Measurements from ENCODE around the gene ARHGAP26.
A peak's percentile ranks its signal among the peaks of the same experiment; 100 is the strongest.

ARHGAP26 gene

DNA sequence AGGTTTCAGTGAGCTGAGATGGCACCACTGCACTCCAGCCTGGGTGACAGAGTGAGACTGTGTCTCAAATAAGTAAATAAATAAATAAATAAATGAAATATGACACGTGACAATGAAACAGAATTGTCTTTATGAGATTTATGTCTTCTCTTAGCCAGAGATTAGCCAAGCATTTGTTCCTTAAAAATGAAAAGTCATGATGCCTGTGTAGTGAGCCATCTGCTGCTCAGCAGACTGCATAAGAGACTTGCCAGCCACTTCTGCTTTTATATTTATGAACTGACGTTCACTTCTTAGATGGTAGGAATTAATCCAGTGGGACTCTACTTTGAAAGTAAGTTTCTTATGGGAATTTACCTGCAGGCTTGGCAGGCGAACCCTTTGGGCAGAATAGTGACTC is 405.9 kb downstream of the ARHGAP26 start:
- DNase-seq = peak; percentile 73

DNA sequence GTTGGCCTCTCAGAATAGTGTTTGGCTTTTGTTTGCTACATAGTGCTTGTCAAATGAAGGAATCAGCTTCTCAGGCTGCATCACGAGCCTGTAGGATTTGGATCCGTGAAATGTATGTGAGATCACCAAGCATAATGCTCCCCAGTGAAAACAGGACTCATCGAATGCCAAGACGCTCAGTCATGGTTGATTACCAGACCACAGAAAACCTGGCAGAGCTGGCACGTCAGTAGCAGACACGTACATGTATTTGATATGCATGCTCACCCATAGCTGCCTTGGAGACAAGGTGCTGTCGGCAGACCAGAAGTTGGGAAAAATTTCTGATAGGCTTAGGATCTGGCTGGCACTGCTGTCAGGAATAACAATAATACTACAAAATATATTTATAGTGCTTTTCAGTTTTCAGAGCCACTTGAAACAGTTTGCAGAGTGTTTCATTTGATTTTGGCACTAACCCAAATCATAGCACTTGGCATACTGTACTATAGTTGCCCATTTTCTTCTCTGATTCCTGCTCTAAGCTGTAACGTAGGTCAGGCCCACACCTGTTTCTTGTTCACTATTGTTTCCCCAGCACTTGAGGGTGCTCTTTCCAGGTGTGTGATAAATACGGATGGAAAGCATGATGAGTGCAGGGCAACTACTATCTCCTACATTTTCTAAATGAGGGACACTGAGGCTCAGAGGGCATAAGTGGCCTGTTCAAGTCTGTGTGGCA is 407.2 kb downstream of the ARHGAP26 start:
- DNase-seq = no peak

DNA sequence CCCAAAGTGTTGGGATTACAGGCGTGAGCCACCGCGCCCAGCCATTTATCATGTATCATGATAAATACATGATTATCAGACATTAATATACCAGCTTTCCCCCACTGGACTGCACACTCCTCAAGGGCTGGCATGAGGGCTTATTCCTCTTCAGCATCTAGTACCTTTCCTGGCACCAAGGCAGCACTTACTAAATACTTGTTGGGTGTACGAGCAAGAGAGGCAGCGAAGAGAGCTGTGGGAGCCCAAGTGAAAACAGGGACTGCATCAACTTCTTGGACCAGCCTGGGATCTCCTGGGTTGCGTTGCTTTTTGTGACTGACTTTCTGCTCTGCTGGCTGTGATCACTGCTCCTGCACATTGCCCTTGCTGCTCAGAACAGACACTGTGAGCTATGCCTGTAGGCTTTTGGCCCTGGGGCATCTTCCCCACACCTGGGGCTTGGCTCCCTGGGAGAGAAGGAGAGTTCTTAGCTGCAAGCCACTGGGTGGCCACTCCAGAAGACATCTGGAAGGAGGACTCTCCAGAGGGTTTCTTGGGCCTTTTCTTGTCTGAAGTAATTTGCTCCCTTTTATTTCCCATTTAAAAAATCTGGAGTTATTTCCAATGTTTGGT is 409.1 kb downstream of the ARHGAP26 start:
- DNase-seq = no peak

DNA sequence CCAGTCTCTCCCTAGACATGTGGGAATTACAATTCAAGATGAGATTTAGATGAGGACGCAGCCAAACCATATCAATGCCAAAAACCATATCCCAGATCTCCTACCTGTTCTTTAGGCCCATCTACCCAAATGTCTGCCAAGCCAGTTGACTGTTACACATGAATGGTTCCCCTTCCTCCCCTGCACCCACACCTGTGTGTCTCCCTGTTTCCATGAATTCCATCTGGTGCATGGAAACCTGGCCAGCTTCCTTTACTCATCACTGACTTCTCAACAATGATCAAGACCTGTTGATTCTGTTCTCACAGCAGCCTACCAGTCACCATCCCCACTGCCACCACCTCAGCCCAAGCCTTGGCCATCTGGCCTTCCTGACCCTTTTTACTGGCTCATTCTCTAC is 410.6 kb downstream of the ARHGAP26 start:
- no peak for DNase-seq

DNA sequence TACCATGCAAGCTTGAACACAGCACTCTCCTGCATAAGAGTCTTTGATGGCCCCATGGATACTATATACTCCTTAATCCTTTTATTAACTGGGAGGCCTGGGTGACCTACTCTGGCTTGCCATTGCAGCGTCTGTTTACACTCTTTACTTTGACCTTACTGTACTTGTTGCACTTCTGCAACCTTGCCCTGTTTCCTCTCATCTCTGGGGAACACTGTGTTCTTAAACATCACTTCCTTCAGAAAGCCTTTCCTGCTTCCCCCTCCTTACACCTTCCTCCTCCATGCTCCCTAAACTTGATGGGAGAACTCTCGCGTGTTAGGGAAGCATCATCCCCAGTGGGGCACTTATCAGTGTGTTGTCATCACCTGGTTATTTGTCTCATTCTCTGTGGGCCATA is 411.0 kb downstream of the ARHGAP26 start:
- DNase-seq = no peak

DNA sequence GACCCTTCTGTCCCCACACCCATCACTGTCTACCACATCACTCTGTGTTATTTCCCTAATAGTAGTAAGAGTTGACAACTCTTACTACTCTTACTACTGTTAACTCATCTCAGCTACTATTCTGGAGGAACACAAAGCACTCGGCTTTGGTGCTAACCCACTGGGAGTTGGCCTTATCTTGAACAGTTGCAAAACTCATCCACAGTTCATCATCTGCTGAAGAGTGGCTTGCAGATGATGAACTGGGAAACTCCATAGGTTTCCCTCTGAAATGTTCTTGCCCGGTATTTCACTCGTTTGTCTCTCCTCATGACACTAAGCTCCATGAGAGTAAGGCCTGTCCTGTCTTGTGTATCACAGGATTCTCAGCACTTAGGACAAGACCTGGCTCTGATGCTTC is 411.9 kb downstream of the ARHGAP26 start:
- DNase-seq = no peak

DNA sequence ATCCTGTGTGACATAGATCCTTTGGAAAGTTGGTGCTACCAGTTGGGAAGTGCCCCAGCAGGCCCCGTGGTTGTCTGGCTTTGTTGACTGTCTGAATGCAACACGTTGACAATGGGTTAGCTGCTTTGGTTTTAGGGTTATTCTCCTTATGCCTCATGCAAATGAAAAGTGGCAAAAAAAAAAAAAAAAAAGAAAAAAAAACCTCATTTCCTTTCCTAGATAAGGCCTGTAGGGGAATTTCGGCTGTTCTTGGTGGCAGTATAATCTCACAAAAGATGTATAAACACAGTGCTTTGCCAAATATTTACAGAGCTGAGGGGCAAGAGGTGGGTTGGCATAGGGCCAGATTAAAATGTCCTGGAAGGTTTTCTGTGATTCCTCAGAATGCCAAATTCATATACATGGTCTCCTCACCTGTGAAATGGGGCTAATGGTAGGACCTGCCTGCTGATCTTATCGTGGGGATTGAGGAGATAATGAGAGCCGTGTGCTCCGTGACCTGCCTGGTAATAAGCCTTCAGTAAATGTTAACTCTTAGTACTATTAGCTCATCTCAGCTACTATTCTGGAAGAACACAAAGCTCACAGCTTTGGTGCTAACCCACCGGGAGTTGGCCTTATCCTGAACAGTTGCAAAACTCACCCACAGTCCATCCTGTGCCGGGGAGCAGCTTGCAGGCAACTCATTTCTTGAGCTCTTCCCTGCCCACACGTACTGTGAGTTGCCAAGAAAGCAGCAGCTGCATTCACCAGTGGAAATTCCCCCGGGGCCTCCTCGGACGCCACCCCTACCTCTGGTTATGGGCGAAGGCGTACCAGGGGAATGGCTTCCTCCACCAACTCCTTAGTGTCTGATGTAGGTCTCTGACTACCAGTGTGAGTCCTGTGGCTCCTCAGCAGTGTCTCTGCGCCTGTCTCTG is 413.0 kb downstream of the ARHGAP26 start:
- DNase-seq = peak; percentile 61

DNA sequence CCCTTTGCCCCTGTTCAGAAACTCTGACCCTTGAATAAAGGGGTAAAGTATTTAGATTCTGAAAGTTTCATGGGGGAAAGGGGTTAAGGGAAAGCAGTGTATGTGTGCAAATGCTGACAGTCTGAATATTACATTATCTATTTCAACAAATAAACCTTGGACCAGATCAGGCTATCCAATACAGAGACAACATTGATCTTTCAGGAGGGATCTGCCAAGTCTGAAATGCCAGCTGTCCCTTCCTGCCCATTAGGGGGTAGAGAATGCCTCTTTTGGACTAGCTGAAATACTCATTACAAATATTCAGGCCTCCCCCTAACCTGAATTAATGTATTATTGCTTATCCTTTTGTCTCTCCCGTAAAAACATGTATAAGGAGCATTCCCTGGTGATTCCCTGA is 413.8 kb downstream of the ARHGAP26 start:
- DNase-seq = no peak

DNA sequence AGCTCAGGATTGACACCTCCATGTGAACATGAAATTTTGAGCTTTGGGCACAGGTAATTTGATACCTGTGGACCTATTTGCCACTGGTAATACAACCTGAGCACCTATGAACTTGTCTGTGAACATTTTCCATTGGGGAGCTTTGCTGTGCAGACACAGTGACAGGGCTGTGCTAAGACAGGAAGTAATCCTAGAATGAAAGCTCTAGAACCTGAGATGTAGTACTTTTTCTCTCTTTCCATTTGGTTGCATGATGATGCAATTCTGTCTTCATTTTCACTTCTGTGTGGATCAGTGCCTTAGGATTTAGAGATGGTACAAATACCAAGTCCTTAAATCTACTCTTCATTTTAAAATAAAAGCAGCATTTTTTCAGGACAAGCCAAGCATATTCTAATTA is 416.4 kb downstream of the ARHGAP26 start:
- peak; percentile 57 for DNase-seq

DNA sequence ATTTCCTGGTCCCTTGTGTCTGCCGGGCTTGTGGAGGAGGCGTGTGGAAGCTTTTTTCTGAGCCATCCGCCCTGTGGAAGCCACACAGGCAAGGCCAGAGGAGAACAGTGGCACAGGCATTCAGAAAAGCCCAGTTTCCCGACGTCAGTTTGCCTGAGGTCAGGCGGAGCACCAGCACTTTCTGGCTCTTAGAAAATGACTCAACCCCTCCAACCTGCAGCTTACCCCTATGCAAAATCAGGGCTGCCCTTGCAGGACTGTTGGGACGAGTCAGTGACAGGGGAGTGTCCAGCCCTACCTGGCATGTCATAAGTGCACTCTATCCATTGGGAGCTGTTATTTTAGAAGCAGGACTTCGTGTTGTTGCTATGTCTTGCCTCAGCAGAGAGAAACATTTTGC is 417.3 kb downstream of the ARHGAP26 start:
- DNase-seq = no peak

DNA sequence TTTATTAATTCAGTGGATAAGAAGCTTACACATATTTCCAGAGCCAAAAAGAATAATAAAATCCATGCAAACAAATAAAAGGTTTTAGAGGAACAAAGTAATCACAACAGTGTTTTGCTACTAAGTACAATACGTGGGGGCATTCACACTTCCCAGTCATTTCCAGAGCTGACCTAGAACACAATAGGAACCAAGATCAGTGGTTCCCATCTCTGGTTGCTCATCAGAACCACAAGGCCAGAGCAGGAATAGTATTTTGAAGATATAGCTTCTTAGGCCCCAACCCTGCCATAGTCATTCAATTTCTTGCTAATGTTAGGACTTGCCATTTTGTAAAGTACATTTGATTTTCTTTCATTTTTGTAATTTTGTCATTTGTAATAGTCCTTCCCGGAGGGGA is 417.9 kb downstream of the ARHGAP26 start:
- no peak for DNase-seq

DNA sequence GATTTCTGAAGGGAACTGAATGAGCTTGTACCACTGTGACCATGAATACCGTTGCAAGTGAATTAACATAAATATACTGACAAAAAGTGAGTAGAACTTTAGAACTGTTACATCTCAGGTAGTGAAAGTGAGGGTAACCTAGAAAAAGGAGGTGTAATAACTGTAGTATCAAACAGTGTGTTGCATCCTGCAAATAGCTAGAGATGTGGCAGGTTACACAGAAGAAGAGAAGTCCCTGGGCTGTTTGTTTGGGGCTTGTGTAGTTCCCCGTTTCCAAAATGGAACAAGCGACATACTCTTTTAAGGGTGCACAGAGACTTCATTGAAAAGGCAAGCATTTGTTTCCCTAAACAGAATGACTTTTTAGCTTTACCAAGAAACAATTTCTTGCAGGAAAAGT is 418.5 kb downstream of the ARHGAP26 start:
- no peak for DNase-seq

DNA sequence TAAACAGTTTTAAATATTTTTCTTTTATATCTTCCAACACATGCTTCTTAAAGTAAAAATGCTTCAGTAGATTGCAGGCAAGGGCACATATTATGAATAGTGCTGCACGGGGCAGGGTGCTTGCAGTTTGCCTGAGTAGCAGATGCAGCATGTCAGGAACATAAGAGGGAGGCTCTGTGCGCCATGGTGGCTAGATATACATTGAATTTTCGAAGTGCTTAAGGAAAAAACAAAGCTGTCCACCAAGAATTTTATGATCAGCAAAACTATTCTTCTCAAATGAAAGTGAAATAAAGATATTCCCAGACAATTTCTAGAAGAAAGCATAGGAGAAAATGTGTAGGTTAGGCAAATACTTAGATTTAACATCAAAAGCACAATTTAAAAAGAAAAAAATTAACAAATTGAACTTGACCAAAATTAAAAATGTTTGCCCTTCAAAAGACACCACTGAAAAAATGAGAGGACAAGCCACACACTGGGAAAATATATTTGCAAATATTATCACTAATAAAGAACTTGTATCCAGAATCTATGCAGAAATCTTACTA is 420.2 kb downstream of the ARHGAP26 start:
- DNase-seq = no peak

DNA sequence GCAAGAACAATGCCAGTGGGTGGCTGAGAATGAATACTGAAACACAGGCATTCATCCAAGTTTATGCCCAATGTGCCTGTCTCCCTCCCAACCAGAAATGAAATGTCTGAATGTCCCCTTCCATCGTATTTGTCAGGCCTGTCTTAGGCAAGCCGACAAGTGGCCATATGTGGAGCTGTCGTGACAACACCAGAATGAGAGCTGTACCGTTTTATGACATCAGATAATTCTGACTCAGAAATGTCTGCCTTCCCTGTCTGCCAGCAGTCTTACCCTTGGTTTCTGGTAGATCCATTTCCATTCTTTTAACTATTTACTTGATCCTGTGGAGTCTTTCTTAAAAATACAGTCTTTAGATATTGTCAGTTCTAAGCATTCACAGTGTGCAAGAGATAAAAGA is 421.5 kb downstream of the ARHGAP26 start:
- no peak for DNase-seq

DNA sequence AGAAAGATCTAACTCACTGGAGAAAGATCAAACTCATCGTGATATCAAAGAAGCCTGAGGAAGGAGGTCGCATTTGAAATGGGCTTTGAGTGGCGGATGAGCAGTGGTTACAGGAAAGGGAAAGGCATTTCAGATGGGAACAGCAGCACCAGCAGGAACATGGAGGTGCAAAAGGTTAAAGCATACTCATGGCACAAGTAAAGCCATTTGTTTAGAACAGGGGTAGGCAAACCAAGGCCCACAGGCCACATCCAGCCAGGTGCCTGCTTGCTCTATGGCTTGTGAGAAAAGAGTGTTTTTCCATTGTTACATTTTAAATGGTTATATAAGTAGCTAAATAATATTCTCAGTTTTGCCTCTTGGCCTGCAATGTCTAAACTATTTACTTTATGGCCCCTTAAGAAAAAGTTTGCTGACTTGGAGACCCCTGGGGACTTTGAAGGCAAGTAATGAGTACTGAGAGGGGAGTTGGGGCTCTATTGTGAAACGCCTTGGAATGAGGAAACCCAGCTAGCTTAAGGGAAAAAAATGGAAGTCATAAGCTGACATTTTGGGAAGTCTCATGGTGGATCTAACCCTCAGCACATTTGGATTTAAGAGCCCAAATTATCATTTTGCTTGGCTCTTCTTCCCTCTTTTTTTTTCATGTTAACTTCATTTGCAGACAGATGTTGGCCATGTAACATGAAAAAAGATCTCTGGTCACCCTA is 422.2 kb downstream of the ARHGAP26 start:
- DNase-seq = no peak

DNA sequence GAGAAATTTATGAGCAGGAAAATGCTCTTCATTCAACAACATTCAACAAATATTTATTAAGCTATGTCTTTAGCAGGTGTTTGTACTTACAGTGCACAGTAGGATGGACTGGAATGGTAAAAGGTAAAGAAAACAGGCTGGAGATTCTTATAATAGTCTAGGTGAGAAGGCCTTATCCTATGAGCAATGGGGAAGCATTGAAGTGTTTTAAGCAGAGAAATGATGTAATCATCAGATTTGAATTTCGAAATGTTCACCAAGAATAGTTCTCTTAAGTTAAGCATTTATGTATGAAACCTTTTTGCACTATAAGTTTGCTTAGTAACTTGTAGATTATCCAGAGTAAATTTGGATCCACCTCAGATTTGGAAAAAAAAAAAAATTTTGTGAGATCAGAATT is 424.0 kb downstream of the ARHGAP26 start:
- no peak for DNase-seq

DNA sequence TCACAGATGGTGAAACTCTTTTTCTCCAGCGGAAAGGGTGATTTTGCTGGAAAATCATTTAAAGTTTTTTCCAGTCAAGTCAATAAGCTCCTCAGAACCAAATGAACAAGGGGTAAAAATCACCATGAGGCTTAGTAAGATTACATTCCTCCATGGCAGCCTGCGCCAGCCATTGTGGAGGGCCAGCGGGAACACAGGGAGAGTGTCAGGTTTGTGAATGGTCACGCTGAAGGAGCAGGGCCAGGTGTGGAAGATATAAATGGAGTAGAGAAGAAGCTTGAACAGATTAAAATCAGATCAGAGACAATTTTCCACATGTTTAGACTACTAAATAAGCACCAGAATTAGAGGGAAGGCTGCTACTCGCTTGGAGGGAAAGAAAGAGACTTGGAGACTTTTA is 424.5 kb downstream of the ARHGAP26 start:
- DNase-seq = no peak

DNA sequence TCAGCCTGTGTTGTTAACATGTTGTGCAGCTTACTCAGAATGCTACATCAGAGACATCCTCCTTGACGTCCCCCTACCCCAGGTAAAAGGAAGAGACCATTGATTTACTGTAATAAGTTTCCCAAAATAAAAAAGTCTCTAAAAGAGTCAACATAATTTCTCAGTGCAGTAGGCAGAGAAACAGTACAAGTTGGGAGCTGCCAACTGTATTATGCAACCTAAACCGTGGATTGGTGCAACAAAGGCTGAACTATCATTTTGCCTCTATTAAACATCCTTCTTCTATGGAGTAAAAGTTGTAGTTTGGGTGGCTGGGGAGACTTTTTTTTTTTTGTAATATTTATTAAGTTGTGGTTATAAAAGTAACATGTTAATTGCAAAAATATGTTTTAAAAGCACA is 425.3 kb downstream of the ARHGAP26 start:
- no peak for DNase-seq

DNA sequence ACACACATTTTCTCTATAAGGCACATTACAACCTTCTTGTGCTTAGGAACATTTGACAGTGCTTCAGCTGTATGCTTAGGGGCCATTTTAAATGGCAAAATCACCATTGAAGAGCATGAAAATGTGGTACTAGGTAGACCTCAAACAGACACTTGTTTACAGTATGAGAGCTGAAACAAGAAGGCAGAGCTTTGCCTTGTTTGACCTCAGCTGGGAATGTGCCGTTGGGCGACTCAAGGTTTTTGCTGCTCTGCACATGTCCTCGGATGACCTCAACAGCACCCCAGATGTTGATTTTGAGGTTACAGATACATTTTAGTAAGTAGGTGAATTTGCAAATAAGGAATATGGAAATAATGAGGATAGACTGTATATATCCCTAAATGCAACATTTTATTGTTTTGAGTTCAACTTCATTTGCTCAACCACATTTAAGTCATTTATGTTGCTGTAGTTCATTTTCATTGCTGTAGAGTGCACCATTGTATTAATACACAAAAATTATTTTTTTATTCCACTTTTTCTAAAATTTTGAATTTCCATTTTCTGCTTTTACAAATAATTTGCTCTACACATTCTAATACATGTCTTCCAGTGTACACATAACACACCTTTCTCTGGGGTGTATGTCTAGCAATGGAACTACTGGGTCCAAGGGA is 426.6 kb downstream of the ARHGAP26 start:
- DNase-seq = no peak

DNA sequence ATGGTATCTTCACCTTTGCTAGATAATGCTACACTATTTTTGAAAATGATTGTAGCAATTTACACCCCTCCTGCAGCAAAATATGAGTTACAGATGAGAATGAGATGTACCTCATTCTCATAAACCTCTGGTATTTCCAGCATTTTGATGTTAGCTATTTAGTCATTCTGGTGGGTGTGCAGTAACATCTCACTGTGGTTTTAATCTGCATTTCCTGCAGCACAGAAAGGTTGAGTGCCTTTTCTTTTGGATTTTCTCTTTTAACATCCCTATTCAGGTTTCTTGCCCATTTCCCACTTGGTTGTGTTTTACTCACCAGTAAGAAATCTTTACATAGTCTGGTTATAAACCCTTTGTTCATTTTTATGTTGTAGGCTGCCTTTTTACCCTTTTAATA is 427.1 kb downstream of the ARHGAP26 start:
- no peak for DNase-seq

DNA sequence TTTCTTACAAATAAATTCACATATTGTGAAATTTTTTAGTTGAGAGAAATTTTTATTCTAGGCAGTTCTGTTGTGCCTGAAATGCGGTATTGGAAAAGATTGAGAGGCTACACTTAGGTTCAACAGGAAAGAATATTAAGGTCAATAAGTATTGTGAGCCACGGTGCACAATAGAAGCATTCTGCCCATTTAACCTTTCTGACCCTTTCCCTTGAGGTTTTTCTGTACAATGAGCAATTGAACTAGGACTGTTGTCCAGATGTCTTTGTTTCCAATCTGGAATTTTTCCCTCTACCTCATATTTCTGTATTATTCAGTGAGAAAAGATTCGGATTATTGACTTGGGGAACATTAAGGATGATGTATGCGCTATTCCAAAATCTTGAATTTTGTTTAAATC is 428.2 kb downstream of the ARHGAP26 start:
- DNase-seq = no peak

DNA sequence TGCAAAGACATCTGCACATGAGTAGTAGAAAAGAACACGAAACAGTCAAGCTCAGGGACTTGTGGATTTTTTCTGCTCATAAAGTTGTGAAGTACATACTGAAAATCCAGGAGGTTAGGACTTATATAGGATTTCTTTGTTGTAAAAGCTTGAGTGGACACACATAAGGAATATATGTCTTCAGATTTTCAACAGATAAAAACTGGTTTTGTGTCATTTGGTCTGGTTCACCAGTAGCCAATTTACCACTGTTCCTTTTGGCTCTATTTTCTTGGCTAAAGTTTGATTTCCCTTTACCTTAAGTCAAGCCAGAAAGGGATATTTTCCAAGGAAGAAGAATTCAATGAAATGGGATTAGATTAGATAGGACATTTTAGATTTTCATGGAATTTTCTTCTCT is 429.0 kb downstream of the ARHGAP26 start:
- DNase-seq = no peak

All from suppressor macrophage treated with lipopolysaccharide for 4 hours (primary cell).